Activated CD4-positive, alpha-beta memory T cell treated with anti-CD3 and anti-CD28 coated beads, Interleukin-2, amount 10 ng/mL, durations not matched to agents 7 days and 5 days (primary cell): Measurements from ENCODE around the gene RPL34. TPM values are rescaled to one million over a fixed set of nuclear protein-coding genes. Genes with fewer than 3 reads are reported as not detected.
"Not testable (repeated sequence)": the region's sequence is repeated elsewhere in the genome, so short reads cannot be mapped to it uniquely, and the experiment has no call there.

Source experiments
- CTCF ChIA-PET: fragments of 350-600 bp; sonication (Branson Sonifier 250); formaldehyde crosslinking; loops from one replicate; lab custom pipeline; 2021; ENCODE audit warnings: antibody characterized with exemption, inconsistent platforms; lab: Charles Lee
- POLR2A ChIA-PET: fragments of 350-600 bp; sonication (Branson Sonifier 250); formaldehyde crosslinking; loops from one replicate; lab custom pipeline; 2021; ENCODE audit warnings: antibody characterized with exemption; lab: Charles Lee
- DNase-seq: peaks from one replicate; pipeline ENCODE4 v3.0.0-alpha.2; 2020
- H3K27ac Mint-ChIP-seq: one replicate; pipeline ENCODE4 v1.8.0; 2021; ENCODE audit warnings: mild to moderate bottlenecking, mixed read lengths
- H3K27me3 Mint-ChIP-seq: one replicate; pipeline ENCODE4 v1.8.0; 2021; ENCODE audit warnings: mixed read lengths
- H3K36me3 Mint-ChIP-seq: one replicate; pipeline ENCODE4 v1.8.0; 2021; ENCODE audit warnings: low read depth, mixed read lengths
- H3K4me1 Mint-ChIP-seq: one replicate; pipeline ENCODE4 v1.8.0; 2021; ENCODE audit warnings: mixed read lengths
- H3K4me3 Mint-ChIP-seq: one replicate; pipeline ENCODE4 v1.8.0; 2021; ENCODE audit warnings: mild to moderate bottlenecking, mixed read lengths
- H3K9me3 Mint-ChIP-seq: one replicate; pipeline ENCODE4 v1.8.0; 2021; ENCODE audit warnings: mixed read lengths
- total RNA-seq, 2 experiments: library from RNA; stranded (reverse); gene quantifications; one replicate each; pipeline ENCODE4 v1.2.3, GENCODE V29; 2021

RPL34 gene
- 1,000 to 10,000 TPM; 1,156 to 1,199 TPM for total RNA-seq

DNA sequence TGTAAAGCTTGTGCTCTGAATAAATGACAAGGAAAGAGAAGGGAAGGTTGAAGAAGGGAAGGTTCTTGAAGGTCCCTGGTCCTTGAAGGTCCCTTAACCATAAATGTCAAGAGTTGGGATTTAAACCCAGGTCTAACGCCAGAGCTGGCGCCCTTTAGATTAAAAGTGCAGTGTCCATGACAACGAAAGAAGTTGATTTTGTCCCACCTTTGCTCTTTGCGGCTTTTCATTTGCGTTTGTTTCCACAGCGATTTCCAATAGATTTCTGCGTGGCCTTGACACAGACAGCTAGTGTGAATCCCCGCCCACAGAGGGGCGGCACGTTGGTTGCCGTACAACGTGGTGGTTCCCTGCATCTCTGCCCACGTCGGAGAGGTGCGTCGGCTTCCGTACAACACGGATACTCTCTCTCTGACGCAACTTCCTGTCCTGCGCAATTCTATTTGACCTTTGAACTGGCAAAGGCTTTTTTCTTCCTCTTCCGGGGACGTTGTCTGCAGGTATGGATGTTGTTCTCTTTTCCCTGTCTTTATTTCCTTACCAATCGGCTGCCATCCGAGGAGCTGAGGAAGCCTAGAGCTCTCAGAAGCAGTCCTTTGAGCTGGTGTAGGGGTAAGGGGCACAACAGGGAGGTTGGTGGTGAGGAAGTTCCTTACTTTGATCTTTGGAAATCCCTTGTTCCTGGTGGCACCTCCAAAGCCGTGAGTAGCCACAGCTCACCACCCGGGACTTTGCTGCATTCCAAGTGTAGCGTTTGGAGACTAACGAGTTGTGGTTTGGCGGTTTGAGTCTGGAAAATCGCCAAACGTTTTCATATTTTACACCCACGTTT lies at the start of gene RPL34:
TSS of gene RPL34 (plus strand) at position 476 of the 832 bp plus-strand sequence. CDS start 1,384 bp downstream, outside the sequence.
- H3K36me3 Mint-ChIP-seq = peaks cover 59% of the 10 kb centered on the region
- CTCF ChIA-PET = interaction anchor here (1.3 to 1.5 kb wide), 2 partner anchors 30 to 601 kb away, joined by 6 to 7 read pairs; partner anchors contain the start of gene OSTC
- peak within 1 kb of the TSS; percentile 87 for H3K27ac Mint-ChIP-seq
- H3K9me3 Mint-ChIP-seq = peaks cover 6% of the 10 kb centered on the region
- H3K4me1 Mint-ChIP-seq = peaks cover 54% of the 10 kb centered on the region
- H3K4me3 Mint-ChIP-seq = peak within 1 kb of the TSS; percentile 82
- POLR2A ChIA-PET = interaction anchor here (0.7 to 3.9 kb wide), 15 partner anchors 10 to 900 kb away, joined by 3 to 41 read pairs (median 4); partner anchors contain the start of genes LEF1, OSTC and PAPSS1
- H3K27me3 Mint-ChIP-seq = no peaks in the 10 kb centered on the region
- peak; percentile 96 for DNase-seq

DNA sequence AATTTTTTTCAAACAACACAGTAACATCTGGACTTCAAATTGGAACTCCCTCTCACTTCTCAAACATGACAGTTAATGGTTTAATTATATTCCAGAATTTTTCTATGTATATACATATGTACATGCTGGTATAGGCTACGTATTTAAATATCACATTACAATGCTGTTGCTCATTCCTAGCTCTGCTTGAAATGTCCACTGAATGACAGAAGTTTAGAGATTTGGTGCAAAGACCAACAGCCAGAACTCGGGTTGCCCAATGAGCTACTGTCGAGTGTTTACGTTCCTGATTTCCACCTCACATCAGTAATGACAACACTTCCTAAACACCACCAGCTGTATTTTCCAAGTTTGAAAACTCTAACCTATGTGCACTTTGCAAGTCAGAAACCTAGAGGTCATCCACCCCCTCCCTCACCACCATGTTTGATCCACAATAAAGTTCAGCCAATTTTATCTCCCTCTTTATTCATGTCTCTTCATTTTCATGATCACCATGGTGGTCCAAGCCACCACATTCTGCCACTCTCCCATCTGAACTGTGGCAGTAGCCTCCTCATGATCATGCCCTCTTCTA lies 49.3 kb upstream of the RPL34 start:
- POLR2A ChIA-PET = interaction anchor here (0.6 kb wide), 2 partner anchors 550 to 604 kb away, joined by 3 read pairs; no protein-coding TSS in a partner anchor
- H3K36me3 Mint-ChIP-seq = no peaks in the 10 kb centered on the region
- H3K4me3 Mint-ChIP-seq = no peak overlapping the region
- H3K27ac Mint-ChIP-seq = no peak overlapping the region
- DNase-seq = no peak
- CTCF ChIA-PET = interaction anchor here (0.6 to 4.1 kb wide), 5 partner anchors 12 to 551 kb away, joined by 3 to 52 read pairs (median 3); no protein-coding TSS in a partner anchor
- H3K9me3 Mint-ChIP-seq = no peaks in the 10 kb centered on the region
- no peaks in the 10 kb centered on the region for H3K27me3 Mint-ChIP-seq
- peaks cover 5% of the 10 kb centered on the region for H3K4me1 Mint-ChIP-seq

DNA sequence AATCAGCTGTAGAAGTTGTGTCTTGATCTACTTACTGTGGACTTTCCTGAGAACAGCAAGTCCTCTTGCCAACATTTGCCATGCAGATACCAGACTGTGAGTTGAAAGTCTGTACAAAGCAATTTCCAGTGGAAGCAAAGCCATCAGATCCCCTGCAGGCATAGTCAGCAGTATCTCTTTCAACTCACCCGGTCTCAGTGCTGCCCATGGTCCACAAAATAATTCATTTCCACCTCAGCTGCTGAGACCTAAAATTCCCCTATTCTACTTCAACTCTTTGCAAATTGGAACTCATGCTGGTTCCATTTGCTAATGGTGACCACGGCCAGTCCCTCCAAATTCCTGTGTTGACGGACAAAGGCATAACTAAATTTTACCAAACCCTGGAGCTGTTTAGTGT lies 46.0 kb upstream of the RPL34 start:
- H3K27me3 Mint-ChIP-seq = no peaks in the 10 kb centered on the region
- ChIA-PET CTCF (interaction anchor here (0.9 to 4.1 kb wide), 5 partner anchors 9 to 556 kb away, joined by 3 to 25 read pairs (median 6); no protein-coding TSS in a partner anchor), POLR2A (interaction anchor here (1.4 kb wide), 1 partner anchor 46 kb away, joined by 3 read pairs; the partner anchor contains the start of gene RPL34)
- H3K9me3 Mint-ChIP-seq = no peaks in the 10 kb centered on the region
- no peak for DNase-seq
- no peak overlapping the region for H3K4me3 Mint-ChIP-seq
- no peaks in the 10 kb centered on the region for H3K36me3 Mint-ChIP-seq
- no peak overlapping the region for H3K27ac Mint-ChIP-seq
- peaks cover 5% of the 10 kb centered on the region for H3K4me1 Mint-ChIP-seq

DNA sequence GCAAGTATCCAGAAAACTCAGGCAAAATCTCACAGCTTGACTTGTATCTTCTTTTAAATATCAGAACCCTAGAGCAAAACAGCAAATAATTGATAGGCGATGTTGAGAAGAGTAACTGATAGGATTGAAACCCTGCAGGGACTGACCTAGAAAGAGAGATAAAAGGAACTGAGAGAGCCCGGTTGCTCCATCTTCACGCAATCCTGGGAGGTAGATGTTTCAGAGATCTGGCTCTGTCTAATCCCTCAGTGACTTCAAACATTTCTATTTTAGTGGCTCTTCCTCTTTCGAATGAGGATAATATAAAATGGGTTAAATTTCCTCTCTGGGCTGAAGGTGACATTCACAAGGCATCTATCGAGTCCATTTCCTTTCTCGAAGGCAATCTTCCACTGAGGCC lies 39.3 kb upstream of the RPL34 start:
- ChIA-PET POLR2A (no interaction called here), CTCF (interaction anchor here (0.7 to 6.0 kb wide), 3 partner anchors 8 to 1313 kb away, joined by 3 to 25 read pairs (median 3); no protein-coding TSS in a partner anchor)
- DNase-seq = no peak
- H3K36me3 Mint-ChIP-seq = no peaks in the 10 kb centered on the region
- no peak overlapping the region for H3K27ac Mint-ChIP-seq
- H3K9me3 Mint-ChIP-seq = no peaks in the 10 kb centered on the region
- no peaks in the 10 kb centered on the region for H3K4me1 Mint-ChIP-seq
- H3K27me3 Mint-ChIP-seq = no peaks in the 10 kb centered on the region
- H3K4me3 Mint-ChIP-seq = no peak overlapping the region

DNA sequence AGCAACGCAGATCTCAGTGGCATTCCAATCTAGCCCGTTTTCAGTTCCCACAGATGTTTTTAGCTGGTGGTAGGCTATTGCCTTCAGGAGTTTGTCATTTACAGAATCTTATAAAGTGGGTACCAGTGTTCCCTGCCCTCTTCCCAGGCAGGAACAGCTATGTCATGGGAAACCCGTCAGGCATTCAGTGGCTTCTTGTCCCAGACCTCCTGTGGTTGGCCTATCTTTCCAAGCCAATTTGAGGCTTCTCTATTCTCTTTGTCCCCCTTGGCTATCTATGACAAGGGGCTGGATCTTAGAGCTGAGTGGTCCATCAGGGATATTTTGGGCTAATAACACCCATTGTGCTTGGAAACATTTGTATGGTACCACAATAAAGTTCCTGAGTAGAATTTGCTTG lies 33.6 kb upstream of the RPL34 start:
- Mint-ChIP-seq H3K4me1 (no peaks in the 10 kb centered on the region), H3K27ac (no peak overlapping the region), H3K27me3 (no peaks in the 10 kb centered on the region), H3K4me3 (no peak overlapping the region), H3K36me3 (no peaks in the 10 kb centered on the region), H3K9me3 (no peaks in the 10 kb centered on the region)
- ChIA-PET POLR2A (no interaction called here), CTCF (no interaction called here)
- DNase-seq = no peak

DNA sequence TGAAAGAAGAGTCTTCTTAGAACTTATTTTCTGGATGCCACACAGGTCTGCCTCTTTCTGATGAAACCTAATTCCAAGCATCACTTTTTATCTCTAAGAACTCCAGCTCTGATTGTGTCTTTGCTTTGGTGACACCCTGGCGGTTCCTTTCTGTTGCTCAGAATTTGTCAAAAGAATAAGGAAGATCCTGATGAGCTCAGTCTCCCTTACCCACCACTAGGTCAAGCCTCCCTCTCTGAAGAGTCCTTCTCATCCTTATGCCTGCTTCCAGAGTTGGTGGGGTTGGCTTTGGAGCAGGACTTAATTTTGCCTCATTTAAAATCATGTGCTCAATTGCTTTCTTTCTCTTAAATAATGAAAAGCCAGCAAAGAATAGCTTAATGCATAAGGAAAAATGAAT lies 31.5 kb upstream of the RPL34 start:
- H3K36me3 Mint-ChIP-seq = peaks cover 4% of the 10 kb centered on the region
- H3K4me3 Mint-ChIP-seq = no peak overlapping the region
- ChIA-PET CTCF (interaction anchor here (1.3 kb wide), 1 partner anchor 17 kb away, joined by 3 read pairs; no protein-coding TSS in a partner anchor), POLR2A (no interaction called here)
- H3K9me3 Mint-ChIP-seq = no peaks in the 10 kb centered on the region
- no peak for DNase-seq
- no peaks in the 10 kb centered on the region for H3K27me3 Mint-ChIP-seq
- no peaks in the 10 kb centered on the region for H3K4me1 Mint-ChIP-seq
- no peak overlapping the region for H3K27ac Mint-ChIP-seq

DNA sequence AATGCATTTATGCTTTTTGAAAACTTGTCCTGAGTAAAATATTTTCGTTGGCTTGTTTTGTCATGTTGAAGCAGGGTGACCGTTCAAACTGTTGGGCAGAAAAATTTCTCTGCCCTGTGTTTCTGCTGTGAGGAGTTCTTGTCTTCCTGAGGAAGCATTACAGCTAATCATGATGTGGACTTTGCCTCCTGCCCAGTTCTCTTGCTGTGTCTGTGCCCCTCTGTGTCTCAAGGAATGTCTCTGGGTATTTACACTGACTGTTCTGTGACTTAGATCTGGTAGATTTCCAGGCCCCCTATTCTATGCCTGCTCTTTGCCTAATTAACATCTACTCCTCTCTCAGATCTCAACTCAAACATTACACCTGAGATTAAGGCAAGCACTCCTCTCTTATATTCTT lies 30.4 kb upstream of the RPL34 start:
- ChIA-PET POLR2A (no interaction called here), CTCF (no interaction called here)
- Mint-ChIP-seq H3K36me3 (peaks cover 9% of the 10 kb centered on the region), H3K27ac (no peak overlapping the region), H3K27me3 (no peaks in the 10 kb centered on the region), H3K9me3 (no peaks in the 10 kb centered on the region), H3K4me3 (no peak overlapping the region), H3K4me1 (no peaks in the 10 kb centered on the region)
- no peak for DNase-seq

GRCh38 chr4:108590776-108591175 lies 29.6 kb upstream of the RPL34 start:
- H3K4me1 Mint-ChIP-seq = no peaks in the 10 kb centered on the region
- ChIA-PET POLR2A (no interaction called here), CTCF (no interaction called here)
- H3K4me3 Mint-ChIP-seq = no peak overlapping the region
- H3K9me3 Mint-ChIP-seq = no peaks in the 10 kb centered on the region
- DNase-seq = no peak
- H3K27me3 Mint-ChIP-seq = no peaks in the 10 kb centered on the region
- peaks cover 9% of the 10 kb centered on the region for H3K36me3 Mint-ChIP-seq
- H3K27ac Mint-ChIP-seq = no peak overlapping the region

- POLR2A ChIA-PET = no interaction called here
- Mint-ChIP-seq H3K27me3 (no peaks in the 10 kb centered on the region), H3K36me3 (peaks cover 9% of the 10 kb centered on the region), H3K27ac (no peak overlapping the region), H3K4me3 (no peak overlapping the region), H3K9me3 (no peaks in the 10 kb centered on the region), H3K4me1 (no peaks in the 10 kb centered on the region)
- CTCF ChIA-PET = interaction anchor here (0.6 to 1.3 kb wide), 3 partner anchors 20 to 649 kb away, joined by 3 to 6 read pairs (median 5); no protein-coding TSS in a partner anchor
- DNase-seq = no peak
Observed at GRCh38 chr4:108592674-108592986, 27.7 kb upstream of the RPL34 start.

GRCh38 chr4:108594296-108594695 lies 26.1 kb upstream of the RPL34 start:
- H3K36me3 Mint-ChIP-seq, H3K4me3 Mint-ChIP-seq, H3K27ac Mint-ChIP-seq, H3K9me3 Mint-ChIP-seq, H3K27me3 Mint-ChIP-seq, DNase-seq, POLR2A ChIA-PET, H3K4me1 Mint-ChIP-seq: not testable (repeated sequence)
- CTCF ChIA-PET = interaction anchor here (1.3 kb wide), 1 partner anchor 12 kb away, joined by 4 read pairs; no protein-coding TSS in a partner anchor

GRCh38 chr4:108596344-108596743 lies 24.0 kb upstream of the RPL34 start:
- Mint-ChIP-seq H3K27me3 (no peaks in the 10 kb centered on the region), H3K36me3 (peaks cover 9% of the 10 kb centered on the region), H3K4me3 (no peak overlapping the region), H3K9me3 (no peaks in the 10 kb centered on the region), H3K4me1 (peaks cover 5% of the 10 kb centered on the region), H3K27ac (no peak overlapping the region)
- CTCF ChIA-PET = no interaction called here
- POLR2A ChIA-PET = no interaction called here
- no peak for DNase-seq

- Mint-ChIP-seq H3K4me1 (peaks cover 11% of the 10 kb centered on the region), H3K9me3 (peaks cover under 1% of the 10 kb centered on the region), H3K27ac (no peak overlapping the region), H3K4me3 (no peak overlapping the region), H3K36me3 (no peaks in the 10 kb centered on the region), H3K27me3 (no peaks in the 10 kb centered on the region)
- CTCF ChIA-PET = no interaction called here
- no peak for DNase-seq
- POLR2A ChIA-PET = no interaction called here
Observed at GRCh38 chr4:108601106-108601505, 19.3 kb upstream of the RPL34 start.

DNA sequence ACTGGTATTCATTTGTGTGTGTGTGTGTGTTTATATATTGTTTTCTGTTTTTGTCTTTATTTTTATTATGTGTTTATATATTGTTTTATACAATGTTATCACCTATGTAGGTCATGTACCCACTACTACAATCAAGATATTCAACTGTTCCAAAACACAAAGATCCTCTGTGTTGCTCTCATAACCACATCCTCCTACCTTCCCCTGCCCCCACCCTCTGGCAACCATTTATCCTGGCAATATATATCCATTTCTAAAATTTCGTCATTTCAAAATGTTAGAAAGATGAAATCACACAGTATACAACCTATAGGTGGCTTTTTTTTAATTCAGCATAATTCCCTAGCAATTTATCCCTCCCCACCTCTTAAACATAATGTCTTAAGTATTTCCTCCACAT lies 18.8 kb upstream of the RPL34 start:
- no peaks in the 10 kb centered on the region for H3K36me3 Mint-ChIP-seq
- H3K4me1 Mint-ChIP-seq = peaks cover 11% of the 10 kb centered on the region
- H3K9me3 Mint-ChIP-seq = peaks cover 2% of the 10 kb centered on the region
- no peaks in the 10 kb centered on the region for H3K27me3 Mint-ChIP-seq
- POLR2A ChIA-PET = no interaction called here
- DNase-seq = no peak
- CTCF ChIA-PET = interaction anchor here (0.9 kb wide), 1 partner anchor 571 kb away, joined by 3 read pairs; no protein-coding TSS in a partner anchor
- no peak overlapping the region for H3K4me3 Mint-ChIP-seq
- H3K27ac Mint-ChIP-seq = no peak overlapping the region
